HepG2 (cell line): Measurements from ENCODE around the gene RAB40C. TPM values are rescaled to one million over a fixed set of nuclear protein-coding genes. Genes with fewer than 3 reads are reported as not detected.
A peak's percentile ranks its signal among the peaks of the same experiment; 100 is the strongest.

Source experiments
- BRD4 ChIP-seq: sonication (generic); formaldehyde crosslinking; IDR thresholded peaks from 2 replicates; pipeline ENCODE4 v1.4.0; 2020; ENCODE audit warnings: missing genetic modification reagents
- CSRNP1 ChIP-seq: sonication (generic); formaldehyde crosslinking; IDR thresholded peaks from 2 replicates; pipeline ENCODE4 v1.8.1; 2023; ENCODE audit warnings: mild to moderate bottlenecking, missing genetic modification reagents
- DDIT3 ChIP-seq: sonication (generic); formaldehyde crosslinking; IDR thresholded peaks from 2 replicates; pipeline ENCODE4 v1.4.0; 2020; ENCODE audit warnings: mild to moderate bottlenecking, missing genetic modification reagents
- FOXO4 ChIP-seq: sonication (generic); formaldehyde crosslinking; conservative IDR thresholded peaks from 2 replicates; pipeline ENCODE4 v1.8.1; 2023; ENCODE audit warnings: missing genetic modification reagents
- GPN1 ChIP-seq: sonication (generic); formaldehyde crosslinking; IDR thresholded peaks from 2 replicates; pipeline ENCODE4 v1.5.1; 2020; ENCODE audit warnings: missing genetic modification reagents, borderline replicate concordance
- HCFC1 ChIP-seq: fragments of 150-350 bp; IDR thresholded peaks from 2 replicates; pipeline ENCODE4 v1.6.1; 2014; ENCODE audit warnings: low read depth, low read length
- HNRNPL ChIP-seq: fragments of 200-400 bp; formaldehyde crosslinking; IDR thresholded peaks from 2 replicates; pipeline ENCODE4 v1.6.1; 2017; ENCODE audit warnings: mild to moderate bottlenecking, low read depth, low read length
- JUN ChIP-seq: sonication (generic); formaldehyde crosslinking; IDR thresholded peaks from 2 replicates; pipeline ENCODE4 v1.4.0; 2020; ENCODE audit warnings: mild to moderate bottlenecking, missing genetic modification reagents
- NFE2L2 ChIP-seq: fragments of 150-350 bp; IDR thresholded peaks from 2 replicates; pipeline ENCODE4 v1.6.1; 2014; ENCODE audit warnings: low read length
- PHF20 ChIP-seq: sonication (generic); formaldehyde crosslinking; IDR thresholded peaks from 2 replicates; pipeline ENCODE4 v1.5.0; 2020; ENCODE audit warnings: mild to moderate bottlenecking, missing genetic modification reagents
- PHF5A ChIP-seq: IDR thresholded peaks from one replicate; pipeline ENCODE4 v1.6.1; 2018; ENCODE audit warnings: low read depth, missing genetic modification reagents; ENCODE audit not compliant: unreplicated experiment
- RARG ChIP-seq: sonication (generic); formaldehyde crosslinking; IDR thresholded peaks from 2 replicates; pipeline ENCODE4 v1.4.0; 2020; ENCODE audit warnings: low read depth, mild to moderate bottlenecking, missing genetic modification reagents
- RBM39 ChIP-seq: fragments of 200-400 bp; formaldehyde crosslinking; IDR thresholded peaks from one replicate; pipeline ENCODE4 v1.6.1; 2018; ENCODE audit warnings: antibody characterized with exemption, mild to moderate bottlenecking, low read depth, low read length; ENCODE audit not compliant: poor library complexity, severe bottlenecking
- TERF1 ChIP-seq: sonication (generic); formaldehyde crosslinking; IDR thresholded peaks from 2 replicates; pipeline ENCODE4 v1.8.0; 2022; ENCODE audit warnings: mild to moderate bottlenecking, missing genetic modification reagents, moderate library complexity
- THRA ChIP-seq: sonication (generic); formaldehyde crosslinking; IDR thresholded peaks from 2 replicates; pipeline ENCODE4 v1.4.0; 2020; ENCODE audit warnings: missing genetic modification reagents, borderline replicate concordance
- TSC22D2 ChIP-seq: sonication (generic); formaldehyde crosslinking; IDR thresholded peaks from 2 replicates; pipeline ENCODE4 v1.5.1; 2020; ENCODE audit warnings: missing genetic modification reagents, mild to moderate bottlenecking, borderline replicate concordance
- ZBTB14 ChIP-seq: sonication (generic); formaldehyde crosslinking; IDR thresholded peaks from 2 replicates; pipeline ENCODE4 v1.4.0; 2020; ENCODE audit warnings: missing genetic modification reagents
- ZBTB38 ChIP-seq: sonication (generic); formaldehyde crosslinking; IDR thresholded peaks from 2 replicates; pipeline ENCODE4 v1.5.1; 2020; ENCODE audit warnings: mild to moderate bottlenecking, missing genetic modification reagents
- ZFP36L1 ChIP-seq: sonication (generic); formaldehyde crosslinking; IDR thresholded peaks from 2 replicates; pipeline ENCODE4 v1.8.0; 2022; ENCODE audit warnings: mild to moderate bottlenecking, missing genetic modification reagents, moderate library complexity
- ZNF160 ChIP-seq: sonication (generic); formaldehyde crosslinking; IDR thresholded peaks from 2 replicates; pipeline ENCODE4 v1.8.0; 2022; ENCODE audit warnings: mild to moderate bottlenecking, inconsistent platforms, missing genetic modification reagents
- ZNF446 ChIP-seq: sonication (generic); formaldehyde crosslinking; IDR thresholded peaks from 2 replicates; pipeline ENCODE4 v1.5.0; 2020; ENCODE audit warnings: mild to moderate bottlenecking, missing genetic modification reagents
- ZNF766 ChIP-seq: sonication (generic); formaldehyde crosslinking; IDR thresholded peaks from 2 replicates; pipeline ENCODE4 v1.5.0; 2020; ENCODE audit warnings: missing genetic modification reagents, borderline replicate concordance
- polyA plus RNA-seq, 8 experiments: library from polyadenylated mRNA; depleted of rRNA in 3 of 8; stranded (reverse) in 7 of 8; unstranded in 1 of 8; fragments of >200 nt; fragmentation: Illumina TruSeq in 4 of 8; extraction: Trizol in 4 of 8; gene quantifications; 2 replicates each; pipeline versions ENCODE4 v1.2.1 to v1.2.3, GENCODE V29; 2011 to 2016; ENCODE audit warnings: low read depth in 4 of 8, missing spikeins in 1 of 8, mixed read lengths in 1 of 8; ENCODE audit not compliant: insufficient read depth in 1 of 8
- total RNA-seq, 5 experiments: library from RNA; depleted of rRNA; stranded (reverse); fragments of >200 nt; fragmentation: Illumina TruSeq; extraction: Trizol; gene quantifications; 2 replicates each; pipeline ENCODE4 v1.2.3, GENCODE V29; 2016; ENCODE audit warnings: low read depth in 1 of 5

RAB40C gene
- total and polyA plus RNA-seq, 2 of the 13 experiments (the other 11 are each of a cell fraction or from before 2014, with no cell fraction given): 7.7 to 11.5 TPM

GRCh38 chr16:641326-642188 lies 51.7 kb downstream of the RAB40C start, which contains the start of gene MCRIP2 (continued):
- TF ChIP-seq BRD4 (CRISPR knock-in tag): peak; percentile 74; the same call in 1 of the 2 replicates
- TF ChIP-seq JUN (CRISPR knock-in tag): no peak
- TF ChIP-seq PHF20 (CRISPR knock-in tag): no peak
- TF ChIP-seq ZFP36L1: no peak
- 0 out of 2 replicates have a peak, but pooled peaks have one; percentile 70 for TF ChIP-seq FOXO4 (CRISPR knock-in tag)
- no peak for TF ChIP-seq GPN1
- TF ChIP-seq ZBTB14 (CRISPR knock-in tag): no peak
- peak; percentile 31 for TF ChIP-seq PHF5A (CRISPR knock-in tag)
- TF ChIP-seq ZBTB38 (CRISPR knock-in tag): no peak; the same call in 1 of the 2 replicates
- no peak for TF ChIP-seq HNRNPL
- TF ChIP-seq THRA: no peak
- TF ChIP-seq RARG (CRISPR knock-in tag): no peak
- TF ChIP-seq NFE2L2: no peak
- TF ChIP-seq ZNF446 (CRISPR knock-in tag): no peak
- TF ChIP-seq TSC22D2: peak; percentile 26; the same call in 1 of the 2 replicates
- TF ChIP-seq ZNF766 (CRISPR knock-in tag): no peak
- TF ChIP-seq TERF1 (CRISPR knock-in tag): no peak
- no peak for TF ChIP-seq DDIT3
- TF ChIP-seq HCFC1: no peak
- TF ChIP-seq RBM39: peak; percentile 19
- no peak; the same call in 1 of the 2 replicates for TF ChIP-seq CSRNP1 (CRISPR knock-in tag)
- no peak for TF ChIP-seq ZNF160 (CRISPR knock-in tag)
